Gastrocnemius medialis (tissue), 4 donors: ENCODE measurements around the gene FGF14.

Source experiments
- POLR2A ChIP-seq, 2 donors: fragments of 450-650 bp; IDR thresholded peaks; one replicate each; pipeline ENCODE4 v1.6.1; 2017; ENCODE audit warnings: antibody characterized with exemption in 2 of 2, mild to moderate bottlenecking in 2 of 2, moderate library complexity in 2 of 2
- TF ChIP-seq, protein P1 (sequence below), 5 experiments: fragments of 450-650 bp in 3 of 5; fragments of 200-600 bp in 2 of 5; sonication (generic) in 2 of 5; IDR thresholded peaks in 4 of 5; conservative IDR thresholded peaks in 1 of 5; 1 replicate in 4 of 5; 2 replicates in 1 of 5; pipeline ENCODE4 v1.5.1; 2016 to 2019; ENCODE audit warnings: antibody characterized with exemption in 5 of 5, mild to moderate bottlenecking in 3 of 5, moderate library complexity in 3 of 5

- no peak for TF ChIP-seq POLR2A (IDR thresholded peaks at IDR 0.05)
- TF ChIP-seq, protein P1, sequence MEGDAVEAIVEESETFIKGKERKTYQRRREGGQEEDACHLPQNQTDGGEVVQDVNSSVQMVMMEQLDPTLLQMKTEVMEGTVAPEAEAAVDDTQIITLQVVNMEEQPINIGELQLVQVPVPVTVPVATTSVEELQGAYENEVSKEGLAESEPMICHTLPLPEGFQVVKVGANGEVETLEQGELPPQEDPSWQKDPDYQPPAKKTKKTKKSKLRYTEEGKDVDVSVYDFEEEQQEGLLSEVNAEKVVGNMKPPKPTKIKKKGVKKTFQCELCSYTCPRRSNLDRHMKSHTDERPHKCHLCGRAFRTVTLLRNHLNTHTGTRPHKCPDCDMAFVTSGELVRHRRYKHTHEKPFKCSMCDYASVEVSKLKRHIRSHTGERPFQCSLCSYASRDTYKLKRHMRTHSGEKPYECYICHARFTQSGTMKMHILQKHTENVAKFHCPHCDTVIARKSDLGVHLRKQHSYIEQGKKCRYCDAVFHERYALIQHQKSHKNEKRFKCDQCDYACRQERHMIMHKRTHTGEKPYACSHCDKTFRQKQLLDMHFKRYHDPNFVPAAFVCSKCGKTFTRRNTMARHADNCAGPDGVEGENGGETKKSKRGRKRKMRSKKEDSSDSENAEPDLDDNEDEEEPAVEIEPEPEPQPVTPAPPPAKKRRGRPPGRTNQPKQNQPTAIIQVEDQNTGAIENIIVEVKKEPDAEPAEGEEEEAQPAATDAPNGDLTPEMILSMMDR (IDR thresholded peaks at IDR 0.05 in 4 of 5, conservative IDR thresholded peaks at IDR 0.05 in 1 of 5) = no peak
These were observed 646.5 kb downstream of the FGF14 start for GRCh38 chr13:101755228-101755887.
